Measurements from ENCODE around the gene EFR3B.
A peak's percentile ranks its signal among the peaks of the same experiment; 100 is the strongest.

Gene EFR3B

DNA sequence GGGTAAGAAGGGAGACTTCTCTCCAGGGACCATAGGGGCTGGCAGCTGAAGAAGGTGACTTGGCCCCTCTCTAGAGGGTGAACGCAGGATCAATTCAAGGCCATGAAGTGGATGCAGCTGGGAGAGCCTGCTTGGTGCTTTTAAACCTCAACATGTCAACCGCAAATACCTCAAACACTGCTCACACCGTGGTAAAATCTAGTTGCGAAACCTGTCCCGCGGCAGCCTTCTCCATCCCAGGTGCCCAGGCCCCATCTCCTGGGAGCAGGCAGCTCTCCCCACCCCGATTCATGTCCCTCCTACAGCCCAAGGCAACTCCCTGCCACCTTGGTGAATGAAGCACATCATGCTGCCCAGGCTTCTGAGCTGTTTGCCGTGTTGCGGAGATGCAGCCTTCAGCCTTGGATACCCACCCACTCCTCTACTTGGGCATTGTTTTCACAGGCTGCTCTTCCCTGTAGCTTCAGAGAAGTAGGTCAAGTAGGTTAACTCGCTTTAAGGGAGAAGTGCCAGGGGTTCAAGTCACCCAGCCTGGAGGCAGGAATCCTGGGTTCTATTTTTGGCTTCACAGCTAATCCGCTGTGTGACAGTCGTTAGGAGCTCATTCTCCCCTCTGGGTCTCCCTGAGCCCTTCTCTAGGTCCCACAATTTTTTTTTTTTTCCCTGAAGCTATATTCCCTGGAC is 6.2 kb upstream of the EFR3B start:
- DNase-seq = no peak

DNA sequence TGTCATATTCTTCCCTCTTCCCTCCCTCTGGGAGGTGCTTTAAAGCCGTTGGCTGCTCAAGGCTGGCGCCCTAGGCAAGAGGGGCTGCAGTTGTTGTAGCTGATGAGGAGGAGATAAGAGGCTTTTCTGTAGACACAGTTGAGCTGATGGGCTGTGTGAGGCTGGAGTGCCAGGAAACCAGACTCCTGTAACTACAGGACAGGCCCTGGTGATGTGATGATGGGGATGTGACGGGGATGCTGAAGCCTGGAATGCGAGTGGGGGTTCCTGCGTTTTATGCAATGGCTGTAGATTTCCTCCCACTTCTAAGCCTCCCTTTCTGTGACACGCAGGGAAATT is 5.7 kb upstream of the EFR3B start:
- no peak for DNase-seq

DNA sequence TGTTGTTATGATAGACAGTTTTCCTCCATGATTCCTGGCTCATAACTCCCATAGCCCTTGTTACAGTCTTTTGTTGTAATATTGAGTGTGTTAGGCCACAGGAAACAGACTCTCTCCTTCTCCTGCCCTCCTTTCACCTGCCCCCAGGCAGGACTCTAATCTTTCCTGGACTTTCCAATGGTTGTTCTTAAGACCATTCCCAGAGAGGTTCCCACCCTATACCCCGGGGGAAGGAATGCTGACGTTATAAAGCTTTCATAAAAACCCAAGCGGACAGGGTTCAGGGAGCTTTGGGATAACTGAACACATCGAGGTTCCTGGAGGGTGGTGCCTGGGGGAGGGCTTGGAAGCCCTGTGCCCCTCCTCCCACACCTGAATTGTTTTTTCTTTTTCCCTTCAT is 2.8 kb upstream of the EFR3B start:
- no peak for DNase-seq

DNA sequence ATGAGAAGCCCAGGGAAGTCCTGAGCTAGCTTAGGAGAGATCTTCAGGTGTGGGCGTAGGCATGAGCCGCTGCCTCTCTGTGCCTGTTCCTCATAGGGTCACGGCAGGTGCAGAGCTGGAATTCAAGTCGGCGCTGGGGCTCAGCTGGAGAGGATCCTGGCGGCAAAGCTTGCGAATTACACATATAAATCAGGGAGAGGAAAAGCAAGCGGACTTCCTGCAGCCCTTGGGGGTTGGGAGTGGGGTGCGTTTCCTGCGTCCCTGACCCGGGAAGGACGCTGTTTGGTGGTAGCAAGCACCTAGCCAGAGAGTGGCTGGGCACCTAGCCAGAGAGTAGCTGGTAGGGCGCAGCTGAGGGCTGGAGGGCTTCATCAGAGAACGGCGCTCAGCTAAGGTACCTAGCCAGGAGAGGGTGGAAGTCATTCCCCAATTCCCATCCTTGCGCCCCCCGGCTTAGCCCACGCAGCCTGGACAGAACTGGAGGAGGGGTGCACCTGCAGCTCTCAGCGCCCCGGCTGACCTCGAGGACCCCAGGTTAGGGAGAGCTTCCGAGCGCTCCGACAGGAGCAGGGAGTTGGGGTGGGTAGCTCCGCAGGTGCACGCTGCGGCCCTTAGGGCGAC is 459 bp upstream of the EFR3B start:
- peak; percentile 68 for DNase-seq

DNA sequence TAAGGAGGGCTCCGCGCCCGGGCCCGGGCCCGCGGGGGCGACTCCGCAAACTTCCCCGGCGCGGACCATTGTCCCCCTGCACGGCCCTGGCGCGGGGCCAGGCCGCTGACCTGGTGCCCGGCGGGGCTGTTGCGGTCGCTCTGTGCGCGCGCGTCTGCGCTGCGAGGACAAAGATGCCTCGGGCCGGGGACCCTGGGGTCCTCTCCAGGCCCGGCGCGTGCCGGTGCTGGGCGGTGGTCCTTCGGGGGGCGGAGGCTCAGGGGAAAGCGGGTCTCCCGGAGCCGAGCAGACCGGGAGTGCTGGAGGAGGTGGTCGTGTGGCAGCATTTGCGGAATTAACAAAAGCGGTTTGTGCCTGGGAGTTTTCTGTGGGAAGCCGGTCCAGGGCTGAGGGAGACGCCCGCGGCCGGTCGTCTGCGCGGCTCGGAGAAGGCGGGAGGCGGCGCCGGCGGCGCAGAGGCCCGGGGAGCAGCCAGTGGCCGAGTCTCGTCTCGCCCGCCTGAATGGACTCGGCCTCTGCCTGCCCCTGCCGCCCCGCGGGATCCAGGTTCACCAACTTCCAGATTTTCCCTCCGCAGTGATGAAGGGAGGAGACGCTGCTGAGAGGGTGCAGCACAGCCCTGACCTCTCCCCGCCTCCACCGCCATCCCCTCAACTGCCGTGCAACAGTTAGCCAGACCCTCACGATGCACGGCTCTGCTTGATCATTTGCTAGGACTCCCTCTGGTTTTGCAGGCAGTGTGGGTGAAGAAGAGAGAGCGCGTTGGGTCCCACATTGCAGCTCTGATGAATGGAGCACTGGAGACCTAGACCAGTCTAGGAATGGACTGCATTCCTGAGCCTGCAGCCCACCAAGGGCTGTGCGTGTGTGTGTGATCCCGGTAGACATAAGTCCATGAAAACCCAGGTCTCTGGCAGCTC is 705 bp downstream of the EFR3B start:
- peak; percentile 20 for DNase-seq

DNA sequence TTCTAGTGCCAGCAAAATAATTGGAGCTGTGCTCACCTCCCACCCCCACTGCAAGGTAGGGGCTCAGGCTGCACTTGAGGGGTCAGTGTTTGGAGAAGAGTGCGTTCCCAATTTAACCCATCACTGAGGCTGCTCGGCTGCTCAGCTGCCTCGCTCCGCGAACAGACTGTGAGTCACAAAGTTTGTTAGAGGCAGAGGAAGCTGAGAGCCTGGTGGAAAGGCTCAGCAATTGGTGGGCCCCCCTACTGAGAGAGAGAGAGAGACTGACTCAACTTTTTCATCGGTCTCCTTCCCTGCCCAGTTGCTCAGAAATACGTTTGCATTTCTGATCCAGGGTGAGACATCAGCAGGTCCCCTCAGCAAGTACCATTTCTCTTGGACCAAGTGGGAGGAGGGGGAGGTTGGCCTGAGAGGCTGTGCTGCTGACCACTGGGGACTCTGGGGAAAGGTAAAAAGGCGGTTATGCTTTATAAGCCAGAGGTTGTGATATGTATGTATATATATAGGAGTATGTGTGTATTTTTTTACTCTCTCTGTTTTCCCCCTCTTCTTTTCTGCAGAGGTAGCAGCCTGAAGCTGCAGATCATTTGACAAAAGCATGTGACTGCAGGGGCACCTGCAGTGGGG is 1.5 kb downstream of the EFR3B start:
- DNase-seq = peak; percentile 81

DNA sequence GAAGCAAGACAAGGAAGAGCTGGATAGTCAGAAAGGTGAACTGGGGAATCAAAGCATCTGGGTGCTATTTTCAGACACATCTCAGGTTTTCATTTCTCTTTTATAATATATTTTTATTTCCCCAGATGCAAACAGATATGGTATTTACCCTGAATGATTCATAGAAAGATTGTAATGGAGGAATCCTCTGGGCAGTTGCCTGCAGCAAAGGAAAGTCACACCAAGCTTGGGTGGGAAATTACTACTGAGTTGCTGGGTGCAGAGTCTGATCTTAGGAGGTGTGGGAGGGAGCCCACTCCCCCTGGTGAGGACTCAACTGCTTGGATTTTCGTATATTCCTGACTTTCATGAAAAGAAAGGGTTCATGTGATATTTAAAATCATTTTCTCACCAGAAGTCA is 2.1 kb downstream of the EFR3B start:
- DNase-seq = no peak

DNA sequence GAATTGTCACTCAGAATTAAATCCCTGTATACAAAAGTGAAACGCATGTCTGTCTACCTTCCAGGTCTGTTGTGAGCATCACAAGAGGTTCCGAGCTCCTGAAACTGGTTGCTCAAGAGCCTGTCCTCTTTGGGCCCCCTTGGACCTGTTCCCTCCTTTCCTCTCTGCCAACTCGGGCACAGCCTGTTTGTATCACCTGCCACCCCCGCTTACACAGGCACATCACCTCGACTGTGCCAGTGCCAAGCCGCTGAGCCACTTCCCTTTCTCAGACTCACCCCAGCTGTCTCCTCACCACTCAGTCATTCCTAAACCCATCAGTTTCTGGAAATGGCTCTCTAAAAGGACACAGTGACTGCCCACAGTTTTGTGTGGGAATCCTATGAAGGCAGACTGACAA is 3.1 kb downstream of the EFR3B start:
- no peak for DNase-seq

DNA sequence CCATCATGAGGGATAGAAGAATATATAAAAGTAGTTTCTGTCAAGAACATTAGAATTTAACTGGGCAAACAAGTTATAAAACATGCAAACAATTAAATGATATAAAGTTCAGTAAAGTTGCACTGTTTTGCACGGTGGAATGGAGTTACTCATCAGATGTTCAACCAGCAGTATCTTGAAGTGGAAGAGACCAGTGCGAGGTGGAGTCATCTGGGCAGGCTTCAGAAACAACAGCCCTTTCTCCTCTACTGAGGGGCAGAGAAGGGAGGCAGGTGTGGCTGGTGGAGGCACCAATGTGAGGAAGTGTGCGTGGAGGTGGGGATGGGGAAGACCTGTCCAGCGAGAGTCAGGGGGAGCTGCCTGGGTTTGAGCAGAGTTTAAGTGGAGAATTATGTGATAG is 7.5 kb downstream of the EFR3B start:
- no peak for DNase-seq

DNA sequence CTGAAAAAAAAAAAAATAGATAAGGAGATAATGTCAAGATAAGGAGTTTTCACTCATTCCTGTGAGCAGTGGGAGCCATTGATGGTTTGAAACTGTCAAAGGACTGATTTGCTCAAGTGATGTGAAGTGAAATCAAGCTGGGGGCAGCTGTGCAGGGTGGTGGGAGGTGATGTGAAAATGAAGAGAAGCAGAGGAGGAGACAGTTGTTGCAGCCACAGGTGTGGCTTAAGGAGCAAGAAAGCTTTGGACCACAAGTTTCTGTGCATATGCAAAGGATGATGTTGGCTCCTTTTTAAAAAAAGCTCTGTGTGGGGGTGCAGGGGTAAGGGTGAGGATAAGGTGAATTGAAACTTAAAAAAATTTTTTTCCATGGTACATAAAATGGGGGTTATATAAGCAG is 8.3 kb downstream of the EFR3B start:
- no peak for DNase-seq

DNA sequence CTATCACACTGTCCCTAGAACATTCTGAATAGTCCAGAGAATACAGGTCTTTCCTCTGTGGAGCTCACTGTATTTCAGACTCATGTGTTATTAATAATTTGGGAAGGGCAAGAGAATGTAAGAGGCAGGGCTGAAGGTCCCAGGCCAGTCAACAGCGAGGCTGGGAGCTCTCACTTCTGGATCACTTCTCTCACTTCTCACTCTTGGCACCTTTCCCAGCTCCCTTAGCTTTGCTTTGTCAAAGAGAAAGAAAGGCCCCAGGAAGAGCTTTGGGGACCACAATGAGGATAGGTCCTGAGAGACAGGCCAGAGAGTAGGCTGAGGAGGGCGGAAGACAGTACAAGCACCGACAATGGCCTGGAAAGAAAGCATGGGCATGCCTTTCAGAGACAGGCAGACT is 11.2 kb downstream of the EFR3B start:
- DNase-seq = no peak

DNA sequence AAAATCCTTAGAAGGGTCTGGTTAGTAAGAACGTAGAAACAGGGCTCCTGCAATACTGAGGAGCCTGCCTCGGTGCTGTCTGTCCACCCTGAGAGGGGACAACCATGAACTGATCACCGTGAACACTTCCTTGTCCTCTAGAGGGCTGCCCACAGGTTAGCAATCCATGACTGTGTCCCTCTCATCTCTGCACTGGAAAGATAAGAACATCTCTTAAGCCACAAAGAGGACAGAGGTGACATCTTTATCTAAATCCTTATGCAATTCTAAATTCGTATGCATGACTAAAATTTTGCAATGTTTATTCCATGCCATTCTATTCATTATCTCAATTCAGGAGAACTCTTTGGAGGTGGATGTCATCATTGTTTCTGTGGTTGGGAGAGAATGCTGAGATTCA is 12.8 kb downstream of the EFR3B start:
- DNase-seq = no peak

DNA sequence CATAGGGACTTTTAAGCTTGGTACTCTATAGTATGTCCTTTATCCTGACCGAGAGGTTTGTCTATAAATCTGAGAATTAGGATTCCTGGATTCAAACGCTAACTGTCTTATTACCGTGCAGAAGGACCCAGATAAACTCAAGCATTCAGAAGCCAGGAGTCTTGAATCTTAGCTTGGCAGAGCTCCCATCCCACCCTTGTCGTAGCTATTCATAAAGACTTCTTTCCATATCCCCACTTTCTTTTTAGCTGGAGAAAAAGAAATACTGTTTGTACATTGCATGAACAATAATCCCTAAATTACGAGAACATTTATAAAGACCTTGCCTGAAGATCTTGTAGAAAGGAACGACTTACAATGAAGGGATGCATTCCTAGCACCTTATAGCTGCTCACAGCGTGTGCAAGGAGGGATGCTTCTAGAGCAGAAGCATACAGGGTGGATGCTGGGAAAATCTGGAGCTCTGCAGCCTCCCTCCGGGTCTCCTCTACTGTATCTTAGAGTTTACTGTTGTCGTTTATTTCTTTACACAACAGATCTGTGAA is 13.6 kb downstream of the EFR3B start:
- no peak for DNase-seq

DNA sequence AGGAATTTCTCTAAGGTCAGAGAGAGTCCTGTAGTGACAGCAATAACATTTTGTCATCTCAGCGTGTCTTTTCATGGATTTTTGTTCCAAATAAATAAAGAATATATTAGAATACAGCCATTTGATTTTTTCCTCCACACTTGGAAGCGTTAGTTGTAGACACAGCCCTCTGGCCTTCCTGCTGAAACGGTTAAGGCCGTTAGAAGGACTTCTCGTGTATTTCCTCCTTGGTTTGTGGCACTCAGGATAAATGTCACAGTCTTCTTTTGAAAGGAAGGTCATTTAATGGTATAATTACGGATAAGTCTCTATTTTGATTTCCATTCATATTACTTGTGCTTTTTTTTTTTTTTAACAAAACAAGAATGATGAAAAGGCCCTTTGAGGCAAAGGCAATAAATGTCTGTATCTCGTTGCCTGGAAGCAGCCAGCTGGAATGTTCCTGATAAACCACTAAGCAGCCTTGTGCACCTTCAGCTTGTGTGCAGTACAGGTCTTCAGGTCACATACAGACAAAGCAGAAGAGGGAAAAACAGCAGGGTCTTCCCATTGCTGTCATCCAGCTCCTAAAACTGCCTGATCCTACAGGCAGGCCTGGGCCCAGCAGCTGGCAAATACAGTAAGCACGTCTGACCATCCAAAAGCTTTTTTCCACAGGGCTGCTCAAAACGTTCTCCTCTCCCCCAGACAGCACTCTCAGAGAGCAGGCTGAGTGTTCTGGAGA is 14.4 kb downstream of the EFR3B start:
- DNase-seq = no peak

DNA sequence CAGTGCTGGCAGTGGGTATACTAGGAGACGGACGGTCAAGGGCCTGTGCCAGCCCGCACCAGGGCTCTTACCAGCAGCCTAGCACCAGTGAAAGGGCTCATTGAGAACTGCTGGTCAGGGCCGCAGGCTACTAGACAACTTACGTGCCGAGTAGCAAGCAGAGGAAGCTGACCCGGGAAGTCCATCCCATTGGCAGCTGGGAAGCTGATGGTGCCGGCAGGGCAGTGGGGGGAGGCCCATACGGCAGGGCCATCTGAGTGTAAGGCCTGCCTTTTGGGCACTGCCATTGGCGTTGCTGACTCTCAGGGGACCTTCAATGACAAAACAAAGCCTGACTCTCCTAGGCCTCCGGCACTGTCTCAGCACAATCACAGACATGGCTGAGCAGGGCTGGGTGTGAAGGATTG is 20.6 kb downstream of the EFR3B start:
- DNase-seq = no peak

DNA sequence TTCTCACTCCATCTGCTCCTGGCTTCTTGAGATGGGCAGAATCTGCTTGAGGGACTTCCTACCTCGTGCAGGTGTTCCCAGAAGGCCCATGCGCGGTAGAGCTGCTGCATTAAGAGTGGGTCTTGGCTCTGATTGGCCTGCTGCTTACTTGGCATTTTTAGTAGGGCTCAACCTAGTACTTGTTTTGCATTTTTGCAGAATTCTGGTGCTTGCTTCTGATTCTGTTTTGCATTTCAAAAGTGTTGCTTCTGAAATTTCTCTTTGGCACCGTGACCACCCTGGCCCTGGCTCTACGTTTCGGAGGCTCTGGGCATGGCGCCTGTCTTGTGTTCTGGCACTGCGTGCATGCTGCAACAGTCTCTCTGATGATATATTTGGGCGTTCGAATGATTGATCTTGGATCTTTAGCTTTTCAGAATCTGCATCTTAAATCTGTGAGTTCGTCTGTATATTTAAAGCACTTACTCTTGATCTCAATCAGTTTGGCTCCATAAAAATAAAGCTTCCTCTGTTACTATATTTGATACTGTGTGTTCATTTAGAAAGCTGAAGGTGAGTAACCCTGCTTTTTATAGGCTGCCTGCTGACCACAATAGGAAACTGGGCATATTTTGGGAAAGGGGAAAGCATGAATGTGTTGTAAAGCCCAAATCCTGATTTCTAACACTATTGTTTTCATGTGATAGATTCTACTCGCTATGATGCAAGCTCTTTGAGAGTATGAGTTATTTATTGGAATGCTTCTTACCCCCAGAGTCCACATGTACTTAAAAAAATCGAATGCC is 22.2 kb downstream of the EFR3B start:
- no peak for DNase-seq

DNA sequence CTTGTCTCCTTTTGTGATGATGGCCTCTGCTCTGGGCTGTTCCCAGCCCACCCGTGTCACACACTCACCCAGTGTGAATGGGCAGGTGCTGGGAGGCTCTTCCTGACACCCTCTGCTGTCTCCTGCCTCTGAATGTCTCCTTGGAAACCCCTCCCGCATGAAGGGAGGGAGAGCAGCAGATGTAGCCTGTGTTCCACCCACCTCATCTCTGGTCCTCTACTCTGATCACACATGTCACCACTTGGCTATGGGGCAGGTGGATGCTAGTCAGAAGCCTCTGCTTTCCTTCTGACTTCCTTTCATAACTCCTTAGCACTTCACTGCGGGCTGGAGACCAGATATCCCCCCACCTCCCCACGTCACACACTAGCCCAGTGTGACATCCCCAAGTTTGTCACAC is 23.9 kb downstream of the EFR3B start:
- no peak for DNase-seq

DNA sequence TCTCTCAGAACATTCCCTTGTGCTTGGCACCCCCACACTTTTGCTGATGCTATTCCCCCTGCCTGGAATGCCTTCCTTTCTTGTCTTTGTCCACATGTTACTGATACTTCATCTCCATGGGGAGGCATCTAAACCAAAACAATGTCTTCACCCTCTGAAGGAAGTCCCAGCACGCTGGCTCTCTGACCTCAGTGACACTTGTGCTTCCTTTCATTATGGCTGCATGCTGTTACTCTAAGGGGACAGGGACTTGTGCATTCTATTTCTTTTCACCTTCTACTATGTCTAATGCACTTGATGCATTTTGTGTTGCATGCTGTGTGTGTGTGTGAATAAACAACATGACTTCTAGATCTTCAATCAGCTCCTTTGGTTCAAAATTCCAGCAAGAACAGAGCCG is 24.6 kb downstream of the EFR3B start:
- DNase-seq = no peak

DNA sequence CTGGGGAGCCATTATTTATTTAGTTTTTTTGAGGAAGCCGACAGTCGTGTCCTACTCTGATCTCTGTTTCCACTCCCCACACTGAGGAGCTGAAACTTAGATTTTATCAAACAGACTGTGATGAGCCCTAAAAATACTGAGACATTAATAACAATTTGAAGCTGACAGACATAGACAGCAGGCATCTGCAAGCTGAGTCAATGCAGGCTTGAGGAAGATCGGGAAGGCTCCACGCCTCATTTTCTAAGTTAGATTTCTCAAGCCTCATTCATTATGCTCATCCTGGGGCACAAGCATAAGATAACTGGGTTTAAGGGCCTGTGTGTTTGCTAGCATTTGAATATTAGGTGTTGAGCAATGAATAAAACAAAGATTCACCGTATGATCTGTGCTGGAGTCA is 26.3 kb downstream of the EFR3B start:
- no peak for DNase-seq

DNA sequence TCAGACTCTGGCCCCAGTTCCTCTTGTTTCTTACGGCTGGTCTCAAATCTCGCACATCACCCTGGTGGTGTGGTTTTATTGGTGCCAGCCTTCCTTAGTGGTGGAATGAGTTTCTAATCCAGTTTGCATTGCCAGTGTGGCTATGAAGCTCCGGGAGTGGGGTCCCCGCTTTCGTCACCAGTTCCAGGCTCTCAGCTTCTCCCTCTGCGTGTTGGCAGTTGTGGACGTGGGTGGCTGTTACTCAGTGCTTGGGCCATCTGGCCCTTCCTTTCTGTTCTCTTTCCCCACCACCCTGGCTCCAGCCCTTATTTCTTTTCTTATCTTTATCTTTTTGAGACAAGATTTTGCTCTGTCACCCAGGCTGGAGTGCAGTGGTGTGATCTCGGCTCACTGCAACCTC is 30.1 kb downstream of the EFR3B start:
- DNase-seq = no peak

DNA sequence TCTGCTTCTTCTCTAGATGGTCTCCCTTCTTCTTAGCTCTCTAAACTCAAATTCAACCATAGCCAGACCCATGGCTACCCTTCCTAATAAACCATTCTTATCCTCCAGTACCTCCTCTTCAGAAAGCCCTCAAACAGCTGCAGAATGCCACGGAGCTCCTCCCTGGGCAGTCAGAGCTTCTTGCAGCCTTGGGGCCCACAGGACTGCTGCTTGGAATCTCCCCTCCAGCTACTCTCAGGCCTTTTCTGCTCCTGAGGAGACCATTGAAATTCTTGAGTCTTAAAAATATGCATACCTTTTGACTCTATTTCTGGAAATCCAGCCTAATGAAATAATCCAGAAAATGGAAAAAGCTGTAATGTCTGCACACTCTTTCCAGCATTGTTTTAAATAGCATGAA is 30.7 kb downstream of the EFR3B start:
- no peak for DNase-seq

DNA sequence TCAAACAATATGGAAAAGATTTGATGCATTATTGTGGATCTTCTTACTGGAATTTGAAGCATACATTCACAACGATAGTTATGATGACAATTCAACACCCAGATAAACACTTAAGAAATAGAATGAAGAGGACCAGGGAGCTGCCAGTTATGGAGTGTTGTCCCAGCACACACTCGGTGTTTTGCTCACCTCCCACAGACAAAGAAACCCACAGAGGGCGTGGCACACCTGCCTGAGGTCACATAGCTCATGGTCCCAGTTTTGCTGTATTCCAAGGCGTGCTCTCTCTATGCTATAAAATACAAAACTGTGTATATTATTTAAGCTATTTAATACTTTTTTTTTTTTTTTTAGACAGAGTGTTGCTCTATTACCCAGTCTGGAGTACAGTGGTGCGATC is 31.1 kb downstream of the EFR3B start:
- DNase-seq = no peak

All from NCI-H226 (cell line).